Kidney tubule cell (primary cell): ENCODE results near the gene MYLK3.
A peak's percentile ranks its signal among the peaks of the same experiment; 100 is the strongest.
"Not testable (repeated sequence)": the region's sequence is repeated elsewhere in the genome, so short reads cannot be mapped to it uniquely, and the experiment has no call there.

Experiments
- DNase-seq: peaks from one replicate; pipeline ENCODE4 v3.0.0-alpha.2; 2018; ENCODE audit warnings: low spot score

The MYLK3 gene

DNA sequence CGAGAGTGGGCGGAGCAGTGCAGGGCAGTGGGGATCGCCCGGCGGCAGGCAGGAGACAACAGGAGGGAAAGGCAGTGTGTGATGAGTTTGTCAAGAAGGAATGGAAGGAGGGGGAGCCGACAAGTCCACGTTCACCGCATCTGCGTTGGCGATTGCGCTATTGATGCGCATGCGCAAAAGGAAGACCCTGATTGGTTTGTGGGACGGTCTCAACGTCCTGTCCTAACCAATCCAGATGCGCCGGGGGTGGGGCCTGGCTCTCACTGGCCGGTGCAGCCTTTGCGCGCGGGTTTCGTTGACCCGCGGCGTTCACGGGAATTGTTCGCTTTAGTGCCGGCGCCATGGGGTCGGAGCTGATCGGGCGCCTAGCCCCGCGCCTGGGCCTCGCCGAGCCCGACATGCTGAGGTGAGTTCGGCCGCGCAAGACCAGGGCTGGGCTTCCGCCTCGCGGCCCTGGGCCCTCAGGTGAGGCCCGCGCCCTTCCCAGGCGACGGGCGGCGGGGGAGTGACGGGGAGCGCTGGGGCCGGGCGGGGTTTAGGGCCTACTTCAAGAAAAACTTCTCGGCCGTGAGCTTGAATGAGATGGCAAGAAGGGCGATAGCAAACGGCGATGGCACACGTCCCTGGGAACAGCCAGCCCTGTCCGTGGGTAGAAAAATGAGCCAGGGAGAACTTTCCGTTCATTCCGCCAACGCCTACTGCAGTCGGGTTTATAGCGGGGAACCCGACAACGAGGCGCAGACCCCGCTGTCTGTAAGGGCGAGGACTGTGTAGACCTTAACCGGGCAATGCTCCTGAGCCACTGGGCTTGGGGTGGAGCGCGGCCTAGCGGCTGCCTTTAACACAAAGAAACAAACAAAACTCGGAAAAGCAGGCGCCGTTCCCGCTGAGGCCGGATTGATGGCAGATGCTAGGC is 58.5 kb downstream of the MYLK3 start, which contains the start of gene ORC6:
Gene ORC6, plus strand, starts transcription at position 295 of the 916 bp plus-strand sequence. Its CDS starts 47 bp downstream, at position 342.
- peak; percentile 95 for DNase-seq

GRCh38 chr16:46688654-46689364 is 59.3 kb downstream of the MYLK3 start, which contains the start of gene VPS35:
TSS of gene VPS35 (minus strand) at chr16:46689178. CDS start at chr16:46689133, 45 bp downstream.
- DNase-seq: peak; percentile 99

DNA sequence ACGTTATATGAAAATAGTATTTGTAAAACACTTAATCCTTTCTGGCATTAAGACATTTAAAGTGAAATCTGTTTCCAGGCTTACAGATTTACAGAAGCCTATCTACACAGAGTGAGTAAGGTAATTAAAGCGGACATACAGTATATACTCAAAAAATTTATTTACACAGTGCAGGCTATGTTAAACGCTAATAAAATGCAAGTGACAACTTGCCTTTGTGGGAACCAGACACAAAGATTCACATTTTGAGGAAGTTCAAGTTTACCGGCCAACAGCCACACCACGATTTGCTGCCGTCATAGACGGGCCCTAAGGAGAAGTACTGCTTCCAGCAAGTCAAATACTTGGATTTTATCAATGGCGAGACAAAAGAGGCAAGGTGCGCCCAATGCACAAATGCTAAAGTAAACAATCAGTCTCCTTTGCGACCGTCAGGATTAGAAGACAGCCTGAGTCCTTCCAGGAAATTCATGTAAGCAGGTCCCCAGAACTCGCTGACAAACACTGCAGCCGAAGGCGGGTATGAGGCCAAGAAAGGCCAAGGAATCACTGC is 60.0 kb downstream of the MYLK3 start:
- no peak for DNase-seq

GRCh38 chr16:46687486-46687885 is 60.7 kb downstream of the MYLK3 start:
- DNase-seq: no peak

GRCh38 chr16:46686815-46687473 is 61.2 kb downstream of the MYLK3 start:
- no peak for DNase-seq

- DNase-seq: not testable (repeated sequence)
These were observed 66.3 kb downstream of the MYLK3 start for GRCh38 chr16:46681867-46682266.

GRCh38 chr16:46677943-46678342 is 70.2 kb downstream of the MYLK3 start:
- DNase-seq: not testable (repeated sequence)

DNA sequence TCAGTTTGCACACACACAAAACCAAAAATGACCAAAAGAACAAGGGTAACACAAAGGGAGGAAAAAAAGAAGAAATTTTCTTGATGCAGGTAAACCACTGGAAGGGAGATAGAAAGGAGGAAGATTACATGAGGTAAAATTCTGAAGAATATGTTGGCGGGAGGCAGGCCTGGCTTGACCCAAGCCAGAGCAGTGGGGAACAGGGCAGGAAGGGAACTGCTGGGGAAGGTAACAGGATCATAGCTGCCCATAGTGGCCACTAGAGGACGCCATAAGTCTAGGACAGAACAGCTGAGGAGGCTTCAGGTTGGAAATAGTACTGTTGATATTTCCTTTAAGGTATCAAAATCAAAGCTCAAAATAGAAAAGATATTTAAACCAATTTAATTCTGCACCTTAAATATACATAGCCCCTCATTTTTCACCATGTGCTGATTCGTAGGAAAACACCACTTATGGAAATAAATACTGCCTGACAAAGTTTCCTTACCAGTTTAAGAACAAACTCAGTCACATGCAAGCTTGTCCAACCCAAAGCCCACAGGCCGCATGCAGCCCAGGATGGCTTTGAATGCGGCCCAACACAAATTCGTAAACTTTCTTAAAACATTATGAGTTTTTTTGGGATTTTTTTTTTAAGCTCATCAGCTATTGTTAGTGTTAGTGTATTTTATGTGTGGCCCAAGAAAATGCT is 74.7 kb downstream of the MYLK3 start:
- peak; percentile 70 for DNase-seq

DNA sequence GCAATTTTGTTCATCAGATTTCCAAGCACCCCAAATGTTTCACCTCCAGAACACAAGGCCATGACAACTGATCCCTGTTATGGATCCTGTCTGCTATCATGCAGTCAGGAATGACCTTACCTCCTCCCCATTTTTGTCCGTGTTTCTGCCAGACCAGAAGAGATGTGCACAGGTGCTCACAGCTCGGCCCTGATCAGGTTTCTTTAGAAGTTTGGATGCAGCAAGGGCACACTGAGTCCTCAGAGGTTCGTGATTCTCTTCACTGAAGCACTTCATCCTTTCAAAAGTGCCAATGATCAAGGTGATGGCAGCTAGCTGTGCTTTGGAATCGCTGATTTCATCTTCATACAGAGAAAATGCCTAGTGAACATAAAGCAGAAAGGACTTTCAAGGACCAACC is 86.0 kb downstream of the MYLK3 start:
- no peak for DNase-seq

GRCh38 chr16:46658925-46659324 is 89.2 kb downstream of the MYLK3 start:
- no peak for DNase-seq
